ENCODE measurements around the gene SLC35E3.

SLC35E3 gene

GRCh38 chr12:68745904-68746571 is at the start of gene SLC35E3:
Gene SLC35E3 (plus strand): TSS chr12:68746176. CDS start chr12:68746378, 202 bp downstream.
- Mint-ChIP-seq H3K27ac (peak within 1 kb of the TSS; percentile 93), H3K36me3 (ENCODE audit: low read depth) (peaks cover 25% of the 10 kb centered on the region), H3K27me3 (no peaks in the 10 kb centered on the region), H3K4me3 (peak within 1 kb of the TSS; percentile 94), H3K9me3 (no peaks in the 10 kb centered on the region), H3K4me1 (ENCODE audit: low read depth) (peaks cover 43% of the 10 kb centered on the region)
- intact Hi-C loops (cut with micrococcal nuclease), result loop anchor here (1.0 to 5.0 kb wide), 4 partner anchors 41 to 414 kb away; partner anchors contain the start of genes MDM1 and MDM2

- no peaks in the 10 kb centered on the region for H3K27me3 Mint-ChIP-seq
- H3K27ac Mint-ChIP-seq, result no peak overlapping the region
- H3K4me3 Mint-ChIP-seq, result no peak overlapping the region
- no peaks in the 10 kb centered on the region for H3K9me3 Mint-ChIP-seq
- intact Hi-C loops (cut with micrococcal nuclease), result no loop called here
- no peaks in the 10 kb centered on the region for H3K4me1 Mint-ChIP-seq (ENCODE audit: low read depth)
- H3K36me3 Mint-ChIP-seq (ENCODE audit: low read depth), result peaks cover 68% of the 10 kb centered on the region
These were observed 46.5 kb upstream of the SLC35E3 start for GRCh38 chr12:68699486-68699885.

DNA sequence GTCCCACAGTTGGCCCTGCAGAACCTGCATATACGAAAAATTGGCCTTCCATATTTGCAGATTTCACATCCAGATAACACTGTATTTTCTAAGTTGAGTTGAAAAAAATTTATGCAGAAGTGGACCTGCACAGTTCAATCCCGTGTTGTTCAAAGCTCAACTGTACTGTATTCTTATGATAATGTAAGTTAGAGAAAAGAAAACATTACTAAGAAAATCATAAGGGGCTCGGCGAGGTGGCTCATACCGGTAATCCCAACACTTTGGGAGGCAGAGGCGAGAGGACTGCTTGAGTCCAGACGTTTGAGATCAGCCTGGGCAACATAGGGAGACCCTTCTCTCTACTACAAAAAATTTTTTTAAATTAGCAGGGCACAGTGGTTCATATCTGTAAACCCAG is 18.2 kb upstream of the SLC35E3 start:
- intact Hi-C loops (cut with micrococcal nuclease), result no loop called here
- no peaks in the 10 kb centered on the region for H3K4me1 Mint-ChIP-seq (ENCODE audit: low read depth)
- peaks cover 55% of the 10 kb centered on the region for H3K36me3 Mint-ChIP-seq (ENCODE audit: low read depth)
- H3K4me3 Mint-ChIP-seq, result no peak overlapping the region
- H3K9me3 Mint-ChIP-seq, result no peaks in the 10 kb centered on the region
- H3K27me3 Mint-ChIP-seq, result no peaks in the 10 kb centered on the region
- H3K27ac Mint-ChIP-seq, result no peak overlapping the region

DNA sequence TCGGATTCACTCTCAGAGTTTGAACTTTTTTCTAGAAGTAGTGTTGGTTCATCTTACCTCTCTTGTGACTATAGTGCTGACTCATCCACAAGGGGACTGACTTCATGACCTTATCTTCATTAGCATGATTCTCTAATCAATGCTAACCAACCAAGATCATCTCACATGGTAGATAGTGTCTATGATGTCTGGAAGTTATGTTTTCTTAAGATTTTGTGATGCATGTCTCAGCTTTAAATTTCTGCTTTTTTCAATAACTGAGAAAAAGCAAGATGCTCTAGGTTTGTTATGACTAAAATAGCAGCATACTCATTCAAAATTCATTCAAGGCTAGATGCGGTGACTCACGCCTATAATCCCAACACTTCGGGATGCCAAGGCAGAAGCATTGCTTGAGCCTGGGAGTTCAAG is 12.3 kb upstream of the SLC35E3 start:
- H3K4me3 Mint-ChIP-seq, result no peak overlapping the region
- H3K4me1 Mint-ChIP-seq (ENCODE audit: low read depth), result no peaks in the 10 kb centered on the region
- H3K27me3 Mint-ChIP-seq, result no peaks in the 10 kb centered on the region
- H3K27ac Mint-ChIP-seq, result no peak overlapping the region
- no peaks in the 10 kb centered on the region for H3K9me3 Mint-ChIP-seq
- H3K36me3 Mint-ChIP-seq (ENCODE audit: low read depth), result peaks cover 62% of the 10 kb centered on the region
- intact Hi-C loops (cut with micrococcal nuclease), result no loop called here

GRCh38 chr12:68739891-68740290 is 6.1 kb upstream of the SLC35E3 start:
- Mint-ChIP-seq H3K9me3 (no peaks in the 10 kb centered on the region), H3K4me3 (no peak overlapping the region), H3K36me3 (ENCODE audit: low read depth) (peaks cover 36% of the 10 kb centered on the region), H3K4me1 (ENCODE audit: low read depth) (peaks cover 7% of the 10 kb centered on the region), H3K27me3 (no peaks in the 10 kb centered on the region), H3K27ac (no peak overlapping the region)
- intact Hi-C loops (cut with micrococcal nuclease), result no loop called here

DNA sequence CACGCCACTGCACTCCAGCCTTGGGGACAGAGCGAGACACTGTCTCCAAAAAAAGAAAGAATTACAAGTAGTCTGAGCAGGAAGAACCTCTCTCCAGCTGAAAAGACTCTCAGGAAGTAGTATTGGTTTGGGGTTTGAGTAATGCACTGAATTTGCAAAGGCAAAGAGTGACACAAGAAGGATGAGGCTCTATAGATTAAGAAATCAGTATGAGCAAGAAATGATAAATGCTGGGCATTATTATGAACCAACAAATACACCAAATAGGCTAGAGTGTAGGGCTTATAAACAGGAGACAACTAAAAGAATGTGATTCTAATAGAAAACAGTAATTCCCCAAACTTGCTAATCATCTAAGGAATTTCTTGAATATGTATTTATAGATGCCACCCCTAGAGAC is 2.6 kb upstream of the SLC35E3 start:
- intact Hi-C loops (cut with micrococcal nuclease), result no loop called here
- Mint-ChIP-seq H3K36me3 (ENCODE audit: low read depth) (peaks cover 17% of the 10 kb centered on the region), H3K4me3 (no peak overlapping the region), H3K9me3 (no peaks in the 10 kb centered on the region), H3K27me3 (no peaks in the 10 kb centered on the region), H3K4me1 (ENCODE audit: low read depth) (peaks cover 24% of the 10 kb centered on the region), H3K27ac (no peak overlapping the region)

- H3K4me3 Mint-ChIP-seq, result peak overlapping the region; percentile 94
- peaks cover 21% of the 10 kb centered on the region for H3K36me3 Mint-ChIP-seq (ENCODE audit: low read depth)
- peak overlapping the region; percentile 93 for H3K27ac Mint-ChIP-seq
- intact Hi-C loops (cut with micrococcal nuclease), result loop anchor here (5.0 kb wide), 1 partner anchor 413 kb away; the partner anchor contains the start of gene MDM1
- H3K4me1 Mint-ChIP-seq (ENCODE audit: low read depth), result peaks cover 42% of the 10 kb centered on the region
- no peaks in the 10 kb centered on the region for H3K9me3 Mint-ChIP-seq
- no peaks in the 10 kb centered on the region for H3K27me3 Mint-ChIP-seq
These were observed 536 bp upstream of the SLC35E3 start for GRCh38 chr12:68745376-68745903.

DNA sequence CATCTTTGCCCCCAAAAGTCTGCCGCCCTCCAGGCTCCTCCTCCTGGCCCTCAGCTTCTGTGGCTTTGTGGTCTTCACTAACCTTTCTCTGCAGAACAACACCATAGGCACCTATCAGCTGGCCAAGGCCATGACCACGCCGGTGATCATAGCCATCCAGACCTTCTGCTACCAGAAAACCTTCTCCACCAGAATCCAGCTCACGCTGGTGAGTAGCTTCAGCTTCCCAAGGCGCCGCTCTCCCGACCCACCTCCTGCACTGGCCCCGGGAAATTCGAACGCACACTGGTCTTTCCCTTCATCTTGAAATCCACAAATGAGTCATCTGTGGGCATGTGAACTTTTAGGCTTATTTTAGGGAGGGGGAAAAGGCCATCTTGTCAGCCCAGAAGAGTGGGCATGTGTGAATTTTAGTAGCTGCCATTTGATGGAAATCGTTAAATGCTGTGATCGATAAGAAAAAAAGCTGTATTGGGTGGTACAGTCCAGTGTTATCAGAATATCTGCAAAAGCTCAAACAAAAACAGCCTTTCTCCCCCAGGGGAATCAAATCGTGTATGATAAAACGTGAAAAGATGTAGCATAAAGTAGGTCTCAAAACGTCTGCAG is 700 bp downstream of the SLC35E3 start:
- Mint-ChIP-seq H3K27ac (peak overlapping the region; percentile 93), H3K4me1 (ENCODE audit: low read depth) (peaks cover 43% of the 10 kb centered on the region), H3K4me3 (peak overlapping the region; percentile 94), H3K27me3 (no peaks in the 10 kb centered on the region), H3K36me3 (ENCODE audit: low read depth) (peaks cover 32% of the 10 kb centered on the region), H3K9me3 (no peaks in the 10 kb centered on the region)
- intact Hi-C loops (cut with micrococcal nuclease), result loop anchor here (1.0 to 5.0 kb wide), 4 partner anchors 40 to 414 kb away; partner anchors contain the start of genes MDM1 and MDM2

DNA sequence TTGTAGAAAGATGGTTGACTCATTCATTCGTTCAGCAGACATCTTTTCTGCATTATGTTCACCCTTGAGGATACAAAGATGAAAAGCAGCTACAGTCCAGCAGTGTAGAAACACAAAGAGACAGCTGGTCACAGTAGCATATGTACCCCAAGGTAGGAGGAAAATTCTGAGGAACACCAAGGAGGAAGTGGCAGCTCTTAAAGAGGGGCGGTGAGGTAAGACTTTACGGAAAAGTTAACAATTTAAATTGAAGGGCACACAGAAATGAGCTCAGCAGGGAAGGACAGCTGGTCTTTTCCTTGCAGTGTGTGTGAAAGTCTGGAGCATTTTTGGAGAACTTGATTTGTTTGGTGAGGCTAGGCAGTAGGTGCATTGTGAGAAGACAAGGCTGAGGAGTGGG is 3.5 kb downstream of the SLC35E3 start:
- H3K27ac Mint-ChIP-seq, result peak overlapping the region; percentile 77
- H3K36me3 Mint-ChIP-seq (ENCODE audit: low read depth), result peaks cover 55% of the 10 kb centered on the region
- peak overlapping the region; percentile 33 for H3K4me3 Mint-ChIP-seq
- peaks cover 36% of the 10 kb centered on the region for H3K4me1 Mint-ChIP-seq (ENCODE audit: low read depth)
- intact Hi-C loops (cut with micrococcal nuclease), result loop anchor here (1.0 to 5.0 kb wide), 2 partner anchors 61 to 417 kb away; partner anchors contain the start of gene MDM1
- no peaks in the 10 kb centered on the region for H3K9me3 Mint-ChIP-seq
- no peaks in the 10 kb centered on the region for H3K27me3 Mint-ChIP-seq

GRCh38 chr12:68749861-68750260 is 3.9 kb downstream of the SLC35E3 start:
- H3K36me3 Mint-ChIP-seq (ENCODE audit: low read depth), result peaks cover 59% of the 10 kb centered on the region
- peak overlapping the region; percentile 33 for H3K4me3 Mint-ChIP-seq
- no peaks in the 10 kb centered on the region for H3K9me3 Mint-ChIP-seq
- peak overlapping the region; percentile 77 for H3K27ac Mint-ChIP-seq
- H3K27me3 Mint-ChIP-seq, result no peaks in the 10 kb centered on the region
- intact Hi-C loops (cut with micrococcal nuclease), result loop anchor here (1.0 to 5.0 kb wide), 2 partner anchors 60 to 418 kb away; partner anchors contain the start of gene MDM1
- H3K4me1 Mint-ChIP-seq (ENCODE audit: low read depth), result peaks cover 36% of the 10 kb centered on the region

DNA sequence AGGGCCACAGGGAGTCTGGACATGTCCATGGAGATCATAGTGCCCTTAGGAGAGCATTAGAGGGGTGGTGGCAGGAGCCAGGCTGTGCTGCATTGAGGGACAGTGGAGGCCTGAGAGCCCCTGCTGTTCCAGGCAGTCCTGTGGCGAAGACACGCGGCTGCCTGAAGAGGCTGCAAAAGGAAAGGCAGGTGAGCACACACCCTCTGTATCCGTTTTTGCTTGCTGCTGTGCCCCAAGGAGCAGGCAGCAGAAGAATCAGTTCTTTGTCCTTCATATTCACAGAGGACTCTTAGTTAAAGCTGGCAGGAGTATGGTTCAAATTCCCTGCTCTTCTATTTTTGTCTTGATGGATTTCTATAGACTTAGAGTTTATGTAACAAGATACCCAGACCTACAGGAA is 4.5 kb downstream of the SLC35E3 start:
- no peaks in the 10 kb centered on the region for H3K27me3 Mint-ChIP-seq
- intact Hi-C loops (cut with micrococcal nuclease), result no loop called here
- peak overlapping the region; percentile 77 for H3K27ac Mint-ChIP-seq
- no peaks in the 10 kb centered on the region for H3K9me3 Mint-ChIP-seq
- peaks cover 66% of the 10 kb centered on the region for H3K36me3 Mint-ChIP-seq (ENCODE audit: low read depth)
- H3K4me1 Mint-ChIP-seq (ENCODE audit: low read depth), result peaks cover 36% of the 10 kb centered on the region
- H3K4me3 Mint-ChIP-seq, result no peak overlapping the region

DNA sequence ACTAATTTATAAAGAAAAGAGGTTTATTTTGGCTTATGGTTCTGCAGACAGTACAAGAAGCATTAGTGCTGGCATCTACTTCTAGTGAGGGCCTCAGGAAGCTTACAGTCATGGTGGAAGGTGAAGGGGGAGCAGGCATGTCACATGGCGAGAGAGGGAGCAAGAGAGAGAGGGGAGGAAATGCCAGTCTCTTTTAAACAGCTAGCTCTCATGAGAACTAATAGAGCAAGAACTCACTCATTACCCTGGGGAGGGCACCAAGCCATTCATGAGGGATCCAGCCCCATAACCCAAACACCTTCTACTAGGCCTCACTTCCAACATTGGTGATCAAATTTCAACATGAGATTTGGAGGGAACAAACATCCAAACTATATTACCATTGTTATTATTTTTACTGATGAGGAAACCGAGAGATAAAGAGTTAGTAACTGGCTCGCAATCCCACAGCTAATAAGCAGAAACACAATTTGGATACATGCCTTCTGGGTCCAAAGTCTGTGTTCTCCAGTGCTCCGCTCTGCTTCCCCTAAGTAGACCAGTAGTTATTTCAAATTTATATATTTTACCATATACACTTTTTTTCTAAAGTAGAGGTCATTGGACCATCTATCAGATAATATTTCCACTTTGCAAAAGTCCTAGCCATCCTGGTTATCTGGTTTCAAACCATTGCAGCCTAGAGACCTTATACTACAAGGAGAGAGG is 9.7 kb downstream of the SLC35E3 start:
- H3K27me3 Mint-ChIP-seq, result no peaks in the 10 kb centered on the region
- no peak overlapping the region for H3K4me3 Mint-ChIP-seq
- no peak overlapping the region for H3K27ac Mint-ChIP-seq
- peaks cover 84% of the 10 kb centered on the region for H3K36me3 Mint-ChIP-seq (ENCODE audit: low read depth)
- no peaks in the 10 kb centered on the region for H3K4me1 Mint-ChIP-seq (ENCODE audit: low read depth)
- intact Hi-C loops (cut with micrococcal nuclease), result no loop called here
- H3K9me3 Mint-ChIP-seq, result no peaks in the 10 kb centered on the region

- H3K4me1 Mint-ChIP-seq (ENCODE audit: low read depth), result peaks cover 5% of the 10 kb centered on the region
- H3K27me3 Mint-ChIP-seq, result no peaks in the 10 kb centered on the region
- intact Hi-C loops (cut with micrococcal nuclease), result no loop called here
- H3K9me3 Mint-ChIP-seq, result no peaks in the 10 kb centered on the region
- peaks cover 86% of the 10 kb centered on the region for H3K36me3 Mint-ChIP-seq (ENCODE audit: low read depth)
- no peak overlapping the region for H3K27ac Mint-ChIP-seq
- no peak overlapping the region for H3K4me3 Mint-ChIP-seq
These were observed 13.9 kb downstream of the SLC35E3 start for GRCh38 chr12:68759852-68760251.

All from dendritic cell treated with granulocyte-macrophage colony-stimulating factor and Interleukin-4, amounts not matched to agents 40 ng/mL and 50 ng/mL, for 4 days (primary cell).